HepG2 (cell line): Measurements from ENCODE around the gene BCLAF1. TPM values are rescaled to one million over a fixed set of nuclear protein-coding genes. Genes with fewer than 3 reads are reported as not detected.

Experiments
- ATF7 ChIP-seq, 2 experiments: fragments of 450-650 bp in 1 of 2; sonication (generic) in 1 of 2; formaldehyde crosslinking in 1 of 2; IDR thresholded peaks; 2 replicates each; pipeline versions ENCODE4 v1.4.0 to v1.6.1; 2016 to 2020; ENCODE audit warnings: antibody characterized with exemption in 1 of 2, mild to moderate bottlenecking in 1 of 2, missing genetic modification reagents in 1 of 2
- ESRRA ChIP-seq: sonication (generic); formaldehyde crosslinking; IDR thresholded peaks from 2 replicates; pipeline ENCODE4 v1.5.1; 2020; ENCODE audit warnings: mild to moderate bottlenecking, low read depth, missing genetic modification reagents
- ETV6 ChIP-seq: sonication (generic); formaldehyde crosslinking; conservative IDR thresholded peaks from 2 replicates; pipeline ENCODE4 v1.4.0; 2020; ENCODE audit warnings: missing genetic modification reagents
- IKZF1 ChIP-seq: fragments of 450-650 bp; IDR thresholded peaks from 2 replicates; pipeline ENCODE4 v1.7.1; 2016
- KLF9 ChIP-seq: IDR thresholded peaks from 2 replicates; pipeline ENCODE4 v1.6.1; 2016; ENCODE audit warnings: low read depth
- NFIC ChIP-seq: IDR thresholded peaks from 2 replicates; pipeline ENCODE4 v1.6.1; 2012; ENCODE audit warnings: mild to moderate bottlenecking, low read length, inconsistent platforms
- PREB ChIP-seq: sonication (generic); formaldehyde crosslinking; IDR thresholded peaks from 2 replicates; pipeline ENCODE4 v1.4.0; 2020; ENCODE audit warnings: missing genetic modification reagents
- ZNF180 ChIP-seq: sonication (generic); formaldehyde crosslinking; IDR thresholded peaks from 2 replicates; pipeline ENCODE4 v1.4.0; 2020; ENCODE audit warnings: low read depth, missing genetic modification reagents, borderline replicate concordance
- ZNF318 ChIP-seq: sonication (generic); formaldehyde crosslinking; IDR thresholded peaks from 2 replicates; pipeline ENCODE4 v1.4.0; 2020; ENCODE audit warnings: mild to moderate bottlenecking, missing genetic modification reagents
- ZNF652 ChIP-seq: IDR thresholded peaks from 2 replicates; pipeline ENCODE4 v1.6.1; 2016; ENCODE audit warnings: low read depth, borderline replicate concordance
- polyA plus RNA-seq, 8 experiments: library from polyadenylated mRNA; depleted of rRNA in 3 of 8; stranded (reverse) in 7 of 8; unstranded in 1 of 8; fragments of >200 nt; fragmentation: Illumina TruSeq in 4 of 8; extraction: Trizol in 4 of 8; gene quantifications; 2 replicates each; pipeline versions ENCODE4 v1.2.1 to v1.2.3, GENCODE V29; 2011 to 2016; ENCODE audit warnings: low read depth in 4 of 8, missing spikeins in 1 of 8, mixed read lengths in 1 of 8; ENCODE audit not compliant: insufficient read depth in 1 of 8
- total RNA-seq, 5 experiments: library from RNA; depleted of rRNA; stranded (reverse); fragments of >200 nt; fragmentation: Illumina TruSeq; extraction: Trizol; gene quantifications; 2 replicates each; pipeline ENCODE4 v1.2.3, GENCODE V29; 2016; ENCODE audit warnings: low read depth in 1 of 5

Gene BCLAF1
- total and polyA plus RNA-seq, 2 of the 13 experiments (the other 11 are each of a cell fraction or from before 2014, with no cell fraction given): 55.3 to 292 TPM

GRCh38 chr6:136213853-136214252, 75.8 kb downstream of the BCLAF1 start (continued):
- no peak for TF ChIP-seq ZNF318 (CRISPR knock-in tag)
- TF ChIP-seq NFIC: no peak
- no peak for TF ChIP-seq IKZF1
- TF ChIP-seq ZNF652 (CRISPR knock-in tag): no peak
- no peak for TF ChIP-seq PREB (CRISPR knock-in tag)
- no peak for TF ChIP-seq ETV6 (CRISPR knock-in tag)
- no peak for TF ChIP-seq ESRRA
- TF ChIP-seq KLF9: no peak
- TF ChIP-seq ZNF180: no peak
- TF ChIP-seq ATF7 (IDR thresholded peaks at IDR 0.05): no peak
- no peak for TF ChIP-seq ATF7 (CRISPR knock-in tag; IDR thresholded peaks at IDR 0.05)
